NCI-H82 treated with DMSO at 0.1 percent for 48 hours (cell line): ENCODE data around the gene RUNX1.
"Not testable (repeated sequence)": the region's sequence is repeated elsewhere in the genome, so short reads cannot be mapped to it uniquely, and the experiment has no call there.

Experiments used
- DNase-seq: peaks from one replicate; lab custom pipeline; 2025; ENCODE audit not compliant: unreplicated experiment; lab: John Stamatoyannopoulos, UW

RUNX1 gene

DNA sequence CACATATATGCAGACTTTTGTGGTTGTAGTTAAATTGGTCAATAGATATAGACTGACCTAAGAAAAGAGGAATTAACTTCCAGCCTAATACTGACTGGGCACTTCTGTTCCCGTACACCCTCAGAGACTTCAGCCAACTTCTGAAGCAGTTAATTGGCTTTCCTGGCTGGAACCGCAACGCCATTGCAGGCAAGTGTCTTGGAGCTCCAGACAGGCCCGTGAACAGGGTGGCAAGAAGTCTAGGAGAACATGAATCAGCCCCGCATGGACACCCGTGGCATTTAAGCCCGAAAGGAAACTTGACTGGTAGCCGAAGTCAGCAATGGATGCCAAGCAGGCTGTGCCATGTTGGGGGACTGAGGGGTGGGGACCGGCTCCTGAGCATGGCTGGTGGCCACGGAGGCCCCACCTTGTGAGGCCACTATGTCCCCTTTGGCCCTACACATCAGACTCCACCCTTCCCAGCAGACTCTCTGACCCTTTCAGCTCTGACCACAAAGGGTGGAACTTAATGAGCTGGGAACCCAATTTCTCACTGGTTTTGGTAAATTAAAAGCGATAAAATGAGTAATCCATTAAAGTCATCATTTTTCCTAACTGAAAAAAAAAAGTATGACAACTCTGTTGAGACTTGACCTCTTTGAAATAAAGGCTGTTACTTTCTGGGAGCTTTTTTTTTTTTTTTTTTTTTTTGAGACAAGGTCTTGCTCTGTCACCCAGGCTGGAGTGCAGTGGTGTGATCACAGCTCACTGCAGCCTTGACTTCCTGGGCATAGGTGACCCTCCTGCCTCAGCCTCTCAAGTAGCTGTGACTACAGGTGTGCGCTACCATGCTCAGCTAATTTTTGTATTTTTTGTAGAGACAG is 54.1 kb downstream of the RUNX1 start:
- DNase-seq, result no peak

DNA sequence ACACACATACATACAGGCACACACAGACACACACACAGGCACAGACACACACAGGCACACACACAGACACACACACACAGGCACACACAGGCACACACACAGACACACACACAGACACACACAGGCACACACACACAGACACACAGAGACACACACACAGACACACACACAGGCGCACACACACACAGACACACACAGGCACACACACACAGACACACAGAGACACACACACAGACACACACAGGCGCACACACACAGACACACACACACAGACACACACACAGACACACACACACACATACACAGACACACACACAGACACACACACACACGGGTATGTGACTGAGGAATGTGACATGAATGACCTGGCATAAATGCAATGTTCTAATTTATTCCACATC is 55.6 kb downstream of the RUNX1 start:
- not testable (repeated sequence) for DNase-seq

DNA sequence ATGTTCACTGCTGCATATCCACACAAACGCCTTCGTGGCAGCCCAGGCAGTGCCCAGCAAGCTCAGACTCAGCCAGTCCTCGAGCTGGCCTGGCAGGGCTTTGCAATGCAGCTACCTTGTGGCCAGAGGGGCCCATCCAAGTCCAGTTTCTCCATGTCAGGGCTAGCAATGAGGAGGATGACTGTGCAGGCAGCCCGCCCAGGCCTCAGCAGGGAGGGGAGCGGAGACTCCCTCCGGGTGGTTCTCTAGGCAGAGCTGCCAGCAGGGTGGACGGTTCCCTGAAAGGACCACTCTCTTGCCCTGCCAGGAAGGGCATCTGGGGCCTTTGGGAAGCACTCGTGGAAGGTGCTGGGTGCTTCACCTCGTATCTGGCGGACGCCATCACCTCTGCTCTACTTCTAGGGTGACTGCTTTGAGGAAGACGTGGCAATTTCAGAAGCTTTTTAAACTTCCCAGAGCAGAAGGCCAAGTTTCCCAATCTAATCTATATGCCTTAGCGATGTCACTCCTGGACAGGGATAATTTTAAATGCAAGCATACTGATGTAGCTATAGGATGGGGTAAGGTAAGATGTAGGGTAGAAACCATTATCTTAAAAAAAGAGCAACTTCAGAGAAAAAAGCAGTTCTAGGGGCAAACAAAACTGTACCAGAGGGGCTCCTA is 56.2 kb downstream of the RUNX1 start:
- DNase-seq, result no peak

DNA sequence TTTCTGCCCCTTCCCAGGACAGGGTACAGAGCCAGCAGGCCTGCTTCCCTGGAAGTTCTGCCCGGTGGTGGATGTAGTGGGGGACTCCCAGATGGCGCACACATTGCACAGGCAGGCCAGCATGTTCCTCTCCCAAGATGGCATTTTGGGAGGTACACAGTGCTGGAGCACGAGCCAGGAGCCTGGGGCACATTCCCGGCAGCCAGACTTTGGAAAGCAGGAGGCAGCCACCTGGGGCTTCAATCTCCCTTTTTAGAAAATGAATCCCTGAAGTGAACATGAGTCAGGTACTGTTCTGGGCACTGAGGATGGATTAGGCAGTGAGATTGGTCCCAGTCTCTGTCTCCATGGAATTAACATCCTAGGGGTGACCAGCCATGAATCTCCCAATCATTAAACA is 56.9 kb downstream of the RUNX1 start:
- no peak for DNase-seq

DNA sequence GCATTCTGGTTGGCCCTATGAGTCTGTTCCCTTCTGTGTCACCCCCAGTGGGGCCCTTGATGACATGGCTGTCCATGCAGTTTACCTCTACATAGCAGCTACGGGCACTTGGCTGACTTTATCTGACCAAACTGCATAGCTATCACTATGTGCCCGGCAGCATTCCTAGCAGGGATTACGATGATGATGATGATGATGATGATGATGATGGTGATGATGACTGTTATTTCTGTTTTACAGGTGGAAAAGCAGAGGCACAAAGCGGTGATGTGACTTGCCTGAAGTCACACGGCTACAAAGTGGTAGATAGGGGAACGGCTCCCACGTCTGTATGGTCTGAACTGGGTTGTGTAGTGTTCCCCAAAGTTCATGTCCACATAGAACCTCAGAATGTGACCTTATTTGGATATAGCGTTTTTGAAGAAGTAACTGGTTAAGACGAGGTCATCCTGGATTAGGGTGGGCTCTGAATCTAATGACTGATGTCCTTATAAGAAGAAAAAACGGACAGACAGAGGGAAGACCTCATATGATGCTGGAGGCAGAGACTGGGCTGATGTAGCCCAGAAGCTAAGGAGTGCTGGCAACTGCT is 57.6 kb downstream of the RUNX1 start:
- DNase-seq, result no peak

DNA sequence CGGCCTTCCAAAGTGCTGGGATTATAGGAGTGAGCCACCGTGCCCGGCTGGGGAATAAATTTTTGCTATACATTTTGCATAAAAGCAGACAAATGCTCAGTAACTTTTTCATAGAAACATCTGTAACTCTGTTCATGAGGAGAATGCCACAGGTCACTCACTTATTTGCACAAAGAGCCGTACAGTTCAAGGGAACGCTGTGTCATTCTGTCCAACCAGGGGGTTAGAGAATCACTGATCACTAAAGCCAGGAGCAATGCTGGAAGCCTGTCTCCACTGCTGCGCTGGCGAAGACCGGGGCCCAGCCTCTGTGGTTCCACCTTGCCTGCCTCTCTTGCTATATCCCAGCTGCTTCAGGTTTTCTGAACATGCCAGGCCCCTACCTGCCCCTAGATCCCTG is 58.3 kb downstream of the RUNX1 start:
- DNase-seq, result no peak

DNA sequence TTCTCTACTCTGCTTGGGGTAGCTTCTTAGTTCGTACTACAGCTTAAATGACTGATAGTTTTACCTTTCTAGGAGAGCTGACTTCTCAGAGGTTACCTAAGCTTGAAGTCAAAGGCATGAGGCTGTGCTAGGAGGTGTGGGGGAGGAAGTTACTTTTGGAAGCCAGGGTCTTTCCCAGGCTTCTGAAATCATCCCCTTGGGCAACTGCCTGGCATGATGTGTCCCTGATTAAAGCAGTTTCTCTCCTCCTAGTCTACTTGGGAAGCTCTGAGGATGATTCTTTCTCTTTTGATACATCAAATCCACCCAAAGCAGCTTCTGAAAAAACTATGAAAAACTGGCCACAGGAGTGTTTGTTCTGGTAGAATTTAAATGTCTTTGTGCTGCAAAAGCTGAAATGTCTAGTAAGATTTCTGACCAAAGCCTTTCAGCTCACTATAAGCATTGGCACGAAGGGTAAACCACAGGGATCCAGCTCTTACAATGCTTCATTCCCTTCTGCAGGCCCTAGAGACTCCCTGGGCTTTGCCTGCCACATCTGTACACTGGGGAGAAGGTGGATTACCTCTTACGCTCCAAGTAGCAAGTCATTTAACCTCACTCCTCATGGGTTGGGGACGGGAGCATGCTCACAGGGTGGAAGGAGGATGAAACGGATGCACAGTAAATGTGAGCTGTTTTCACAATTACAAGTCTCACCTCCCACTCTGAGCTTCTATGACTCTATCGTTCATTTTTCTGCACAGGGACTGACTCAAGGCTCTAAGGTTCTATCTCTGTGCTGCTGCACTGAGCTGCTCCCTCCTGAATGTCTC is 59.6 kb downstream of the RUNX1 start:
- DNase-seq, result no peak

DNA sequence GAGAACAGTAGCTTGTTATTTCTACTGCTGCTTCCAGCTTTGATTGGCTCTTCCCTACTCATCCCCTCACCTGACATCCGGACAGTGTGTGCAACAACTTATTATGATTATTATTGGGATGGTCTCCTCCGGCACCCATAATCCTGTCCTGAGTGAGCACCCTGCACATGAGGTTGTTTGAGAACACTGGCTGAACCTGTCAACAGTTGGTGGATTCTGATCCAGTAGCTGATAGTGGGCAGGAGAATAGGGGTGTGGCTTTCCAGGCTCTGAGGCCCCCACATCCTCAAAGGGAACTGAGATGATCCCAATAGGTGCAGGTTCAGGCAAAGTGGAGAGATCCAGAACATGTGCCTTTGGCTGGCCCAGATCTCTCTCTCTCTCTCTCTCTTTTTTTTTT is 60.5 kb downstream of the RUNX1 start:
- DNase-seq, result no peak

DNA sequence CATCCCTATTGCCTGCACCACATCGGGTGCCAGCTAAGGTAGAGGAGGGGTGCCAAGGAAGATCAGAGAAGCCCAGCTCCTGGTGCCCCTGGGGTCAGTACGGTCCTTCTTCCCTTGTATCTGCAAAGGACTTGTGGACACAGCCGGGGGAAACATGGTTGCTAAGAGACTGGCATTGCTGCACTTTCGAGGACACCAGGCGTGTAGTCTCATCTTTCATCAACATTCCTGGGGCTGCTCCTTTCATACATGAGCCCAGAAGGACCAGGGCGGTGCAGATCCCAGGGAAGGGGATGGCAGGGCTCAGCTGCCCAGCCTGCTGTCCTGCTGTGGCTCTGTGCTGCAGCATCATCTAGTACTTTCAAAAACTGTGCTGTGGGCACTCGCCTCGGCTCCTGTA is 61.0 kb downstream of the RUNX1 start:
- DNase-seq, result no peak

DNA sequence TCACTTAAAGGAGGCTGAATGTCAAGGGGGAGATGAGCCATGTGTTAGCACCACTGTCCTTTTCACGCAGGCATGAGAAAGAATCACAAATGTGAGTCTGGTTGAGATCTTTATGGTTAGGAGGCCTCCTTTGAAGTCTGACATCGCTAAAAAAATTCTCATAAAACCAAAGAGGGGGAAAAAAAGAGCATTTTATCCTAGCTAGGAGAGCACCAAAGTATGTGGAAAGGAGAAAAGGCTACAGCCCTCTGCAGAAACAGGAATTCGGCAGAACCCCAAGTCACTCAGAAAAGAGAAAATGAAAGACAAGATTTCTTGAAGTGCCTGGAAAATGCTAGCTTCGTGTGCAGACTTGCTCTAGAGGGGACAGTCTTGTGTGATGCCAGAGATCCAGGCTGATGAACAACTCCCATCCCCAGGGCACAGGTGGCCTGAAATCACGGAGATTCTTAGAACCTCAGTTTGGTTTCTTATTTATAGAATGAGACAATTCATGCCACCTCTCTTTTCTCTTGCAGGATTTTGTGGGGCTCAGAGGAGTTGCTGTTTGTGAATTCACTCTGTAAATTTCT is 61.5 kb downstream of the RUNX1 start:
- DNase-seq, result no peak

DNA sequence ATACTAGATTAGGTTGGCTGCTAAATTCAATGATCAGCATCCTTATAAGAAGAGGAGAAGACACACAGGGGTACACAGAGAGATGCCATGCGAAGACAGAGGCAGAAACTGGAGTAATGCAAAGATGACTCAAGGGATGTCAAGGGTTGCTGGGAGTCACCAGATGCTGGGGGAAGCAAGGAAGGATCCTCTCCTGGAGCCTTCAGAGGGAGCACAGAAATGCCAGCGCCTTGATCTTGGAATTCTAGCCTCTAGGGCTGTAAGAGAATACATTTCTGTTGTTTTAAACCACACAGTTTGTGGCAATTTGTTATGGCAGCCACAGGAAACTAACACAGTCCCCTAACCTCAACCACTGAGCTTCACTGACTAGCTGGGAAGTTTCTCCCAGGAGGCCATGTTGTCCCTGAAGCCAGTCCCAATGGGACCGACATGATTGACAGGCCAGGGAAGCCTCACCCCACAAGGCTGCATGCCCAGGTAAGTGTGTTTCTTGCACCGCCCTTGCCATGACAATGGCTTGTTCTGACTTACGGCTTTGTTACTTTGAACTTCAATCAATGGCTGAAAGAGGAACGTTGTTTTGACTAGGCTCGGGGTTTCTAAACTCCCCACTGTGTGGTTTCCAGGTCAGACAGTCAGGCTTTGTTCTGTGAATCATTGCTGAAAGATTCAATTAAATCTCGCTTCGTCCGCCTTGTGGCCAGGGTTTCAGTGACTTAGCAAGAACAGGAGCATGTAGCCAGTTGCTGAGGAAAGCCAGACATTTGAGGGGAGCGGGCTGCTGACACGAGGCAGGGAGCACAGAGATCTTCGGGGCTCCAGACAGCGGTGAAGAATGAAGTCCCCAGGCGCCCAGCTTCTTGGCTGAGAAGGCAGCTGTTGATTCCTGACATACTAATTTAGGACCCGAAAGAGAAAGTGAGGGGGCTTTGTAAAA is 62.3 kb downstream of the RUNX1 start:
- DNase-seq, result no peak

DNA sequence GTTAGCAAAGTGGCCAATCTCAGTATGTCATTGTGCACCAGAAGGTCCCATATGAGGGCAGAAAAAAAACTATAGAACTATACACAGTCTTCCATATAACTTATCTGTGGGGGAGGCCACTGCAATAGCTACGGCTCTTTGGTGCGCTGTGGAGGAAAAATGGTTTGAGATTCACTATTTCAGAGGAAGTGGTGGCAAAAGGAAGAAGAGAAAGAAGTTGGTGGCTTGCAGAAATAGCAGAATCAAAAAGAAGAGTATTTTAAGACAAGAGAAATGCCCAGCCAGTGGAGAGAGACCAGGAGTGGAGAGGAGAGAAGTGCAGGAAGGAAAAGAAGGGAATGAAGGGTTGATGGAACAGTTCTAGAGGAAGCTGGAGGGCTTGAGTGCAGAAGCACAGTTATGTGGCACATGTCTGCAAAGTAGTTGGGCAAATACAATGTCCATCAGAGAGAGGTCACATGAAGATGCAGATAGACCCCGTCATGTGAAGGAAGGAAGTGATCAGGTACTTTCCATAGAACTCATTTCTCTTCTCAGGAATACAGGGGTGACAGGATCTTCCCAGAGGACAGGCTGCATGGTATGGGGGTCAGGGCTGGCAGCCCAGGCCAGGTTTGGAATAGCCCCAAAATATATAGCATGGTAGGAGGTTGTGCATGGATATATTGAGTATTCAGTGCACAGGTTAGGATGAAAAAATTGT is 64.6 kb downstream of the RUNX1 start:
- DNase-seq, result no peak

DNA sequence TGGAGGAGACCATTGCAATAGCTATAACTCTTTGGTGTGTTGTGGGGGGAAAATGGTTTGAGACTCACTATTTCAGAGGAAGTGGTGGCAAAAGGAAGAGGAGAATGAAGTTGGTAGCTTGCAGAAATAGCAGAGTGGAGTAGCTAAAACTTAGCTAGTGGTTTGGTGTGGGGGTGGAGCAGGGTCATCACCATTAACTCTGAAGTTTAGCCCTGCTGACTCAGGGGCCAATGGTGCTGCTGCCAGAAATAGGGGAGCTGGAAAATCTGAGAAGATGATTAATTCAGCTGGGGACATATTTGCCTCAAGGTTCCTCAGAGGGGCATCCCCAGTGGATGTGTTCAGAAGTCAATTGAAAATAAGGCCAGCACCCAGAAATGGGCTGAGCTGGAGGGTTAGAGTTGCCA is 65.4 kb downstream of the RUNX1 start:
- no peak for DNase-seq

DNA sequence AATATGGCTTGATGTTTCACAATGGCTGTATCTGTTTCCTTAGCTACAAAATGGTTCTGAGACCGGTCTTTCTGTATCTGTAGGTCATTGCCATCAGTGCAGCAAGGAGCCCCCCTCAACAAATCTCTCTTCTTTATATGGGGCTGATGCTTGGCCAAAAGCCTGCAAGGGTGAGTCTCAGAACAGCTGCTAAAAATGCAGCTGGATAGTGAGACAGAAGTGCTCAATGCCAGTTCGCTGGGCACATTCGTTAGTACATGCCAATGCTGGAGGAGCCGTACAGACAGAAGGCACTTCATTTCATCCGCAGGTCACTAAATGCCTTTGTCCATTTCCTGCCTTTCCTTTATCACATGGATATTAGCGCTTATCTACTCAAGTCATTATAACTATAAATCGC is 67.3 kb downstream of the RUNX1 start:
- no peak for DNase-seq

DNA sequence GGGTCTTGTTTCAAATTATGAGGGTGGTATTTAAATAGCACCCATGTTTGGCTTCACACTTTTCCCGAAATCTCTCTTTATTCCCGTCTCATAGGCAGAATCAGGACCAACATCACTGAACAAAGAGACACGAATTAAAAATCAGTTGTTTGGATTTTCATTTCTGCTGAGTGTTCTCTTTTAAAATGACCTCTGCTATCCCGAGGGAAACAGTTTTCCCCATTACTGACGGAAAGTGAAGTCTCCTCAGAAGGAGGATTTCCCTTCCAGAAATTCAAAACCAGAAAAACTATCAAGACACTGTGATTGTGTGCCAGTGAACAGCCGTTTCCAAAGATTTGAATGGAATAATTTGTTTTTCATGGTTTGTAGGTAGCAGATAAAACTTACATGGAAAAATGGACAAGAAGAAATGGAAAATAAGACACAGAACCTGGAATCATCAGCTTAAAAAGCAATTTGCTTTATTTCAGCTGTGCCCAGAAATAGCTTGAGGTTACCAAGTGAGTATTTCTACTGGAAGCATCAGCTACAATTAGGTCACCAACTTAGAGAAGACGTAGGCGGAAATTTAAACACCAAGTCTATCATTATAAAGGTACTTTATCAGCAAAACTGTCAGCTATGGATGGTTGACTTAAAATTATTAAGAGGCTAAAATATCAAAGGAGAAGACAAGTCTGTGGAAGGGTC is 68.5 kb downstream of the RUNX1 start:
- no peak for DNase-seq

DNA sequence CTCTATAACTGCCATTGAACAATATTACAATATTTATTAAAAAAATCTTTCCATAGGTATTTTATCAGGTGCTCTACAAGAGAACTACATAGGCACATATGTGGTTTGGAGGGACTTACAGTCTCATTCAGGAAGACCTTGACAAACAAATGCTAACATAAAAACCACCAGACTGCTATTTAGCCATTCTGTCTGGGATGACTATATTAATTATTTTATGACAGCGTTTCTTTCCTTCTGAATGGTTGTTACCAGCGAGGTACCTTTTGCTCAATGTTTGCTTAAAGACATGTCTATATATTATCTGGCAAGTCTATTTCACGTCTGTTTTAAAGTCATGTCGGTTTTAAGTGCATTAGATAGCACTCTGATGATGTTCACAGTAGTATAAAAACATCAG is 69.7 kb downstream of the RUNX1 start:
- DNase-seq, result no peak

DNA sequence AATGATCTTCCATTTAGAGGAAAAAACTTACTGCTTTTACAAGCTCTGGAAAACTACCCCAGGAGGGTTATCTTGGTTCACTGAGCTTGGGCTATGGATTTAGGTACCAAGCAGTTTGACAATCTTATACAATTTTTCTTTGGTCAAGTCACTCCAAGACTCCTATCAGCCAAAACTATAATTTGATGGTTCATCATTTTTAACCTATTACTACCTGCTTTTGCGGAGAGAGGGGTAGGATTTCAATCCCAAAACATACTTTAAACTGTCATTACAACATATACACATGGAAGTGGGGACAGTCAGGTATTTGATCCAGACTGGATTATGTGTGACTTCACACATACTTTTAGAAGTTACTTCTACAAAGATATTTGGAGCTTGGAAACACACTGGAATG is 71.8 kb downstream of the RUNX1 start:
- no peak for DNase-seq

DNA sequence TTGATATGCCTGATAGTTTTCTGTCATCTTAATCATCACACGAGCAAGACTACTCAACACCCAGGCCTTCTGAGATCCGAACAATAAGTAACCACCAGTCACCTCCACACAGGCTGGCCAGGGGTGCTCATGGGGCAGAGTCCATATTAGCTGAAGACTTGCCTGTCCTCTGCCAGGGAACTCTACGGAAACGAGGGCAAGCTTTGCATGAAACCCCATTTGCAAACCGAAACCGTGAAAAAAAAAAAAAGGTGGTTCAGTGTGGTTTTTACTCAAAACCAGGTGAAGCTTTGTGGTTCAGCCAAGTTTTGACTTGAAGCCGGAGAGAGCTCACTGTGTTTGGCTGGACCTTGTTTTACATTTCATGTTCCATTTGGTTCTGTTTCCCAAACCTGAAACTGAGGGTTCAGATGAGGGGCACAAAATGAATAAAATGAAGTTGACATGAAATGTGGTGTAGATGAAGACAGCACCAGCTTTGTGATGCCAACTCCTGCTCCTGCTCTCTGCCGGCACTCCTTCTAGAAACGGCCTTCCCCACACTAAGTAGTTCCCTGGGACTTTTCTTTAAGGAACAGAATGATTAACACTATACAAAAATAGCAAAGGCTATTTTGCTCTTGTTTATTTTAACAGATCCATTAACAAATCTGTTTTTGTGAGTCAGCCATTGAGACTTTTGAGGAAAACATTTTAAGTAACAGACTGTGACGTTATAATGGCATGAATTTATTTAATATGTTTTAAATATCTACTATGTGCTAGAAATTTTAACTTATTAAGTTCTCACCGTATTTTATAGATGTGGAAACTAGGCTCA is 74.7 kb downstream of the RUNX1 start:
- DNase-seq, result no peak
